Esophagus muscularis mucosa (tissue), 3 donors: ENCODE results near the gene PEAR1.

Source experiments
- CTCF ChIP-seq, 3 experiments: fragments of 200-600 bp in 2 of 3; fragments of 450-650 bp in 1 of 3; sonication (generic) in 2 of 3; IDR thresholded peaks; one replicate each; pipeline ENCODE4 v1.5.1; 2017 to 2019; ENCODE audit warnings: antibody characterized with exemption in 3 of 3, mild to moderate bottlenecking in 2 of 3, moderate library complexity in 1 of 3
- POLR2AphosphoS5 ChIP-seq, 2 donors: sonication (generic); formaldehyde crosslinking; IDR thresholded peaks; one replicate each; pipeline ENCODE4 v1.6.1; 2017; ENCODE audit warnings: antibody characterized with exemption in 2 of 2

DNA sequence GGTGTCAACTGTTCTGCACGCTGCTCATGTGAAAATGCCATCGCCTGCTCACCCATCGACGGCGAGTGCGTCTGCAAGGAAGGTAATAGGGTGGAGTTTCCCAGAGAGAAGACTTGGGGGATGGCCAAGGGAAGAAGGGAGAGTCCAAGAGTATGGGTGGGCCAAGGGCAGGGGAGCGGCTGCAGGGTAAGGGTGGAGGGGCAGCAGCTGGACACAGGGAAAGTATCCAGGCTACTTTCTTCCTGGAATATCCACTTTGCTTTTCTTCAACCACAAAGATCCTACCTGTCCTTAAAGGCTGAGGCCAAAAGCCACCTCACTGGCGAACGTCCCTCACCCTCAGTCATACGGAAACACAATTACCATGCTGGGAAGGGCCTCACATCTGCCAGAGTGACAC lies 15.4 kb downstream of the PEAR1 start:
- no peak for TF ChIP-seq CTCF (IDR thresholded peaks at IDR 0.05)
- TF ChIP-seq POLR2AphosphoS5 (IDR thresholded peaks at IDR 0.05): no peak
